Activated T-helper 17 cell treated with anti-CD3 and anti-CD28 coated beads, Interleukin-2, amount 50 U/mL, for 72 hours (primary cell): ENCODE measurements around the gene ITGB6. TPM values are rescaled to one million over a fixed set of nuclear protein-coding genes. Genes with fewer than 3 reads are reported as not detected.
"Not testable (repeated sequence)": the region's sequence is repeated elsewhere in the genome, so short reads cannot be mapped to it uniquely, and the experiment has no call there.

Source experiments
- ATAC-seq: fragments of 150-1000 bp; cut with Tn5 transposase; replicated peaks from 2 replicates; pipeline ENCODE4 v1.10.0; 2021; ENCODE audit warnings: mild to moderate bottlenecking, moderate library complexity
- H3K27ac Mint-ChIP-seq: one replicate; pipeline ENCODE4 v1.8.0; 2022; ENCODE audit warnings: mixed read lengths
- H3K27me3 Mint-ChIP-seq: one replicate; pipeline ENCODE4 v1.8.0; 2022; ENCODE audit warnings: mixed read lengths
- H3K36me3 Mint-ChIP-seq: one replicate; pipeline ENCODE4 v1.8.0; 2022; ENCODE audit warnings: low read depth, mild to moderate bottlenecking, mixed read lengths
- H3K4me1 Mint-ChIP-seq: one replicate; pipeline ENCODE4 v1.8.0; 2022; ENCODE audit warnings: mixed read lengths
- H3K4me3 Mint-ChIP-seq: one replicate; pipeline ENCODE4 v1.8.0; 2022; ENCODE audit warnings: mild to moderate bottlenecking, mixed read lengths
- H3K9me3 Mint-ChIP-seq: one replicate; pipeline ENCODE4 v1.8.0; 2022; ENCODE audit warnings: mixed read lengths
- total RNA-seq, 2 donors: library from RNA; stranded (reverse); gene quantifications; one replicate each; pipeline ENCODE4 v1.2.3, GENCODE V29; 2022

ITGB6 gene
- total RNA-seq, 2 donors from 2014 or later, result not detected

- no peak overlapping the region for H3K27ac Mint-ChIP-seq
These were observed 24.6 kb downstream of the ITGB6 start for GRCh38 chr2:160175169-160176134.

GRCh38 chr2:160174322-160174721 lies 25.8 kb downstream of the ITGB6 start:
- Mint-ChIP-seq H3K4me3 (no peak overlapping the region), H3K27ac (no peak overlapping the region), H3K36me3 (no peaks in the 10 kb centered on the region), H3K27me3 (peaks cover 3% of the 10 kb centered on the region), H3K4me1 (no peaks in the 10 kb centered on the region), H3K9me3 (no peaks in the 10 kb centered on the region)
- no peak for ATAC-seq

More at GRCh38 chr2:160175169-160176134, 24.6 kb downstream of the ITGB6 start:
- Mint-ChIP-seq H3K27me3 (peaks cover 3% of the 10 kb centered on the region), H3K9me3 (no peaks in the 10 kb centered on the region), H3K36me3 (no peaks in the 10 kb centered on the region), H3K4me3 (no peak overlapping the region), H3K4me1 (no peaks in the 10 kb centered on the region)
- ATAC-seq, result no peak

GRCh38 chr2:160169988-160170387 lies 30.1 kb downstream of the ITGB6 start:
- Mint-ChIP-seq H3K9me3 (no peaks in the 10 kb centered on the region), H3K4me1 (no peaks in the 10 kb centered on the region), H3K36me3 (no peaks in the 10 kb centered on the region), H3K27me3 (peaks cover 3% of the 10 kb centered on the region), H3K4me3 (no peak overlapping the region), H3K27ac (no peak overlapping the region)
- ATAC-seq, result no peak

- no peak for ATAC-seq
- no peaks in the 10 kb centered on the region for H3K9me3 Mint-ChIP-seq
- H3K4me1 Mint-ChIP-seq, result no peaks in the 10 kb centered on the region
- no peak overlapping the region for H3K27ac Mint-ChIP-seq
- no peak overlapping the region for H3K4me3 Mint-ChIP-seq
- peaks cover 2% of the 10 kb centered on the region for H3K27me3 Mint-ChIP-seq
- no peaks in the 10 kb centered on the region for H3K36me3 Mint-ChIP-seq
These were observed 30.6 kb downstream of the ITGB6 start for GRCh38 chr2:160169471-160169870.

- H3K27ac Mint-ChIP-seq, result no peak overlapping the region
- H3K27me3 Mint-ChIP-seq, result no peaks in the 10 kb centered on the region
- no peak overlapping the region for H3K4me3 Mint-ChIP-seq
- no peaks in the 10 kb centered on the region for H3K36me3 Mint-ChIP-seq
- ATAC-seq, result no peak
- no peaks in the 10 kb centered on the region for H3K4me1 Mint-ChIP-seq
- no peaks in the 10 kb centered on the region for H3K9me3 Mint-ChIP-seq
These were observed 31.2 kb downstream of the ITGB6 start for GRCh38 chr2:160168878-160169277.

- H3K9me3 Mint-ChIP-seq, result no peaks in the 10 kb centered on the region
- no peak overlapping the region for H3K27ac Mint-ChIP-seq
- no peaks in the 10 kb centered on the region for H3K27me3 Mint-ChIP-seq
- H3K4me1 Mint-ChIP-seq, result no peaks in the 10 kb centered on the region
- no peaks in the 10 kb centered on the region for H3K36me3 Mint-ChIP-seq
- no peak for ATAC-seq
- no peak overlapping the region for H3K4me3 Mint-ChIP-seq
These were observed 32.9 kb downstream of the ITGB6 start for GRCh38 chr2:160167089-160167740.

- no peak for ATAC-seq
- Mint-ChIP-seq H3K9me3 (no peaks in the 10 kb centered on the region), H3K27me3 (no peaks in the 10 kb centered on the region), H3K4me3 (no peak overlapping the region), H3K36me3 (no peaks in the 10 kb centered on the region), H3K4me1 (no peaks in the 10 kb centered on the region), H3K27ac (no peak overlapping the region)
These were observed 34.1 kb downstream of the ITGB6 start for GRCh38 chr2:160165996-160166395.

- no peak for ATAC-seq
These were observed 35.0 kb downstream of the ITGB6 start for GRCh38 chr2:160165081-160165480.

GRCh38 chr2:160157861-160158829 lies 41.9 kb downstream of the ITGB6 start:
- ATAC-seq, result no peak
- Mint-ChIP-seq H3K9me3 (no peaks in the 10 kb centered on the region), H3K36me3 (no peaks in the 10 kb centered on the region), H3K27ac (no peak overlapping the region), H3K4me1 (no peaks in the 10 kb centered on the region), H3K27me3 (peaks cover 5% of the 10 kb centered on the region), H3K4me3 (no peak overlapping the region)

More at GRCh38 chr2:160165081-160165480, 35.0 kb downstream of the ITGB6 start:
- Mint-ChIP-seq H3K4me1 (no peaks in the 10 kb centered on the region), H3K9me3 (no peaks in the 10 kb centered on the region), H3K36me3 (no peaks in the 10 kb centered on the region), H3K4me3 (no peak overlapping the region), H3K27me3 (no peaks in the 10 kb centered on the region), H3K27ac (no peak overlapping the region)

- Mint-ChIP-seq H3K27me3 (peaks cover 5% of the 10 kb centered on the region), H3K4me1 (no peaks in the 10 kb centered on the region), H3K36me3 (no peaks in the 10 kb centered on the region), H3K27ac (no peak overlapping the region), H3K4me3 (no peak overlapping the region), H3K9me3 (peaks cover 3% of the 10 kb centered on the region)
- ATAC-seq, result no peak
These were observed 43.4 kb downstream of the ITGB6 start for GRCh38 chr2:160156665-160157064.

- ATAC-seq, result no peak
- Mint-ChIP-seq H3K4me1 (no peaks in the 10 kb centered on the region), H3K9me3 (peaks cover 3% of the 10 kb centered on the region), H3K27me3 (peaks cover 8% of the 10 kb centered on the region), H3K36me3 (no peaks in the 10 kb centered on the region), H3K27ac (no peak overlapping the region), H3K4me3 (no peak overlapping the region)
These were observed 44.0 kb downstream of the ITGB6 start for GRCh38 chr2:160156100-160156499.

GRCh38 chr2:160148419-160148818 lies 51.7 kb downstream of the ITGB6 start:
- not testable (repeated sequence) for H3K9me3 Mint-ChIP-seq, H3K27me3 Mint-ChIP-seq, ATAC-seq, H3K4me3 Mint-ChIP-seq, H3K4me1 Mint-ChIP-seq, H3K36me3 Mint-ChIP-seq, H3K27ac Mint-ChIP-seq

- Mint-ChIP-seq H3K36me3 (no peaks in the 10 kb centered on the region), H3K27me3 (peaks cover 6% of the 10 kb centered on the region), H3K4me1 (no peaks in the 10 kb centered on the region), H3K4me3 (no peak overlapping the region), H3K27ac (no peak overlapping the region), H3K9me3 (no peaks in the 10 kb centered on the region)
- no peak for ATAC-seq
These were observed 54.6 kb downstream of the ITGB6 start for GRCh38 chr2:160145471-160145870.
